ENCODE data around the gene RIN1. TPM values are rescaled to one million over a fixed set of nuclear protein-coding genes. Genes with fewer than 3 reads are reported as not detected.

RIN1 gene
- total and polyA plus RNA-seq, 2 experiments from 2014 or later, result 2.5 to 8.2 TPM

GRCh38 chr11:66297610-66298009 lies 38.6 kb downstream of the RIN1 start:
- Histone ChIP-seq H3K27me3 (ENCODE audit: insufficient read depth) (peaks cover 5% of the 10 kb centered on the region; the same call in 1 of the 2 replicates), H3K4me2 (no peak overlapping the region), H3K27ac (ENCODE audit: low read depth) (no peak overlapping the region), H2AFZ (no peak overlapping the region), H3K79me2 (replicated peaks; ENCODE audit: insufficient read depth) (no peaks in the 10 kb centered on the region), H4K20me1 (replicated peaks; ENCODE audit: insufficient read depth) (no peaks in the 10 kb centered on the region), H3K9me2 (ENCODE audit: insufficient read depth) (no peaks in the 10 kb centered on the region), H3K36me3 (ENCODE audit: insufficient read depth) (no peaks in the 10 kb centered on the region), H3K4me3 (no peak overlapping the region), H3F3A (replicated peaks; ENCODE audit: low read depth) (no peaks in the 10 kb centered on the region), H3K4me1 (ENCODE audit: insufficient read depth) (no peaks in the 10 kb centered on the region)
- TF ChIP-seq JUNB (IDR thresholded peaks at IDR 0.05; ENCODE audit: unreplicated experiment) (no peak), EZH2 (IDR thresholded peaks at IDR 0.05; ENCODE audit: low read depth, unreplicated experiment) (no peak), EZH2phosphoT487 (IDR thresholded peaks at IDR 0.05; ENCODE audit: unreplicated experiment) (no peak), ETS1 (IDR thresholded peaks at IDR 0.05) (no peak), REST (IDR thresholded peaks at IDR 0.05; ENCODE audit: unreplicated experiment) (no peak), NANOG (IDR thresholded peaks at IDR 0.05; ENCODE audit: borderline replicate concordance) (no peak), CTCF (conservative IDR thresholded peaks at IDR 0.05; ENCODE audit: low read depth in 2 of 2) (no peak), POLR2AphosphoS5 (IDR thresholded peaks at IDR 0.05; ENCODE audit: low read depth) (no peak), ZNF114 (CRISPR knock-in tag; IDR thresholded peaks at IDR 0.05) (no peak), ZNF331 (CRISPR knock-in tag; IDR thresholded peaks at IDR 0.05; ENCODE audit: low read depth) (no peak), ZNF462 (CRISPR knock-in tag; IDR thresholded peaks at IDR 0.05) (no peak), CREB1 (CRISPR knock-in tag; IDR thresholded peaks at IDR 0.05; ENCODE audit: low read depth) (no peak), STAT1 (IDR thresholded peaks at IDR 0.05; ENCODE audit: unreplicated experiment) (no peak)
- ATAC-seq, result peak; percentile 17; the same call in 1 of the 3 replicates
- peaks cover 8% of the 10 kb centered on the region for H3K27me3 Mint-ChIP-seq (ENCODE audit: insufficient read depth, low read depth, poor library complexity)
- no peak overlapping the region for H3K27ac Mint-ChIP-seq
- H3K4me3 Mint-ChIP-seq, result no peak overlapping the region; the same call in 2 of the 3 replicates
- no peaks in the 10 kb centered on the region; the same call in 2 of the 3 replicates for H3K36me3 Mint-ChIP-seq (ENCODE audit: low read depth)
- no peaks in the 10 kb centered on the region for H3K9me3 Mint-ChIP-seq
- DNase-seq (ENCODE audit: low spot score), result no peak
- peaks cover 14% of the 10 kb centered on the region for H3K4me1 Mint-ChIP-seq
